Adrenal gland (tissue), 5 donors: ENCODE results near the gene AR.

Experiments
- CTCF ChIP-seq, 6 experiments: fragments of 450-650 bp in 4 of 6; fragments of 200-600 bp in 2 of 6; sonication (generic) in 1 of 6; IDR thresholded peaks; 1 replicate in 5 of 6; 2 replicates in 1 of 6; pipeline versions ENCODE4 v1.5.1 to v1.8.0; 2016 to 2021; ENCODE audit warnings: antibody characterized with exemption in 6 of 6, mild to moderate bottlenecking in 2 of 6, moderate library complexity in 1 of 6
- POLR2A ChIP-seq, 2 donors: fragments of 450-650 bp; IDR thresholded peaks; one replicate each; pipeline ENCODE4 v1.6.1; 2017; ENCODE audit warnings: antibody characterized with exemption in 2 of 2, mild to moderate bottlenecking in 2 of 2, moderate library complexity in 1 of 2
- donor health status: DM: no; HTN: no; CAD: no.

GRCh38 chrX:67732864-67733263 is 189.0 kb downstream of the AR start:
- TF ChIP-seq CTCF (IDR thresholded peaks at IDR 0.05) (no peak), POLR2A (IDR thresholded peaks at IDR 0.05) (no peak)
